Breast epithelium (tissue), 3 donors: ENCODE results near the gene STOM.

Experiments used
- POLR2A ChIP-seq: fragments of 450-650 bp; IDR thresholded peaks from one replicate; pipeline ENCODE4 v1.6.1; 2016; ENCODE audit warnings: antibody characterized with exemption, mild to moderate bottlenecking, moderate library complexity
- POLR2AphosphoS5 ChIP-seq, 3 donors: sonication (generic); formaldehyde crosslinking; IDR thresholded peaks; one replicate each; pipeline ENCODE4 v1.6.1; 2017; ENCODE audit warnings: antibody characterized with exemption in 3 of 3
- TF ChIP-seq, protein P1 (sequence below), 3 donors: fragments of 450-650 bp; IDR thresholded peaks; one replicate each; pipeline ENCODE4 v1.5.1; 2016 to 2017; ENCODE audit warnings: antibody characterized with exemption in 3 of 3, mild to moderate bottlenecking in 3 of 3, moderate library complexity in 3 of 3

DNA sequence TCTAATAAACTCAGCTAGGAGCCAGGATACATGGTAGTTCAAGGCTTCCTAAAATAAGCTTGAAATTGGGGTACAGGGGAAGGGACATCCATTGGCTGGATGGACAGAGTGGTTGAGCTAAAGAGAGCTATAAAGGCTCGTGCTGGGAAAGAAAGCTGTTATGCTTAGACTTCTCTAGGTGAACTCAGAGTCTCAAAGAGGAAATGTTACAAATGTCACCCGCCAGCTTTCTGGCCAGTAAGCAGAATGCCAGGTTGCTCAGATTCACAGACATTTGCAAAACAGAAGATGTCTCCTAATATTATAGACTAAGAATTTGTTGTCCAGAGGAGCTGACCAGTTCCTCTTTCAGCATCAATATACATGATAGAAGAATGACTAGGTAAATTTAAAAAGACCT is 30.6 kb downstream of the STOM start:
- TF ChIP-seq, protein P1, sequence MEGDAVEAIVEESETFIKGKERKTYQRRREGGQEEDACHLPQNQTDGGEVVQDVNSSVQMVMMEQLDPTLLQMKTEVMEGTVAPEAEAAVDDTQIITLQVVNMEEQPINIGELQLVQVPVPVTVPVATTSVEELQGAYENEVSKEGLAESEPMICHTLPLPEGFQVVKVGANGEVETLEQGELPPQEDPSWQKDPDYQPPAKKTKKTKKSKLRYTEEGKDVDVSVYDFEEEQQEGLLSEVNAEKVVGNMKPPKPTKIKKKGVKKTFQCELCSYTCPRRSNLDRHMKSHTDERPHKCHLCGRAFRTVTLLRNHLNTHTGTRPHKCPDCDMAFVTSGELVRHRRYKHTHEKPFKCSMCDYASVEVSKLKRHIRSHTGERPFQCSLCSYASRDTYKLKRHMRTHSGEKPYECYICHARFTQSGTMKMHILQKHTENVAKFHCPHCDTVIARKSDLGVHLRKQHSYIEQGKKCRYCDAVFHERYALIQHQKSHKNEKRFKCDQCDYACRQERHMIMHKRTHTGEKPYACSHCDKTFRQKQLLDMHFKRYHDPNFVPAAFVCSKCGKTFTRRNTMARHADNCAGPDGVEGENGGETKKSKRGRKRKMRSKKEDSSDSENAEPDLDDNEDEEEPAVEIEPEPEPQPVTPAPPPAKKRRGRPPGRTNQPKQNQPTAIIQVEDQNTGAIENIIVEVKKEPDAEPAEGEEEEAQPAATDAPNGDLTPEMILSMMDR (IDR thresholded peaks at IDR 0.05) = no peak
- no peak for TF ChIP-seq POLR2A
- no peak for TF ChIP-seq POLR2AphosphoS5 (IDR thresholded peaks at IDR 0.05)
